Measurements from ENCODE around the gene TTC39C. TPM values are rescaled to one million over a fixed set of nuclear protein-coding genes. Genes with fewer than 3 reads are reported as not detected.

The TTC39C gene
- total and polyA plus RNA-seq, 2 of the 8 experiments (the other 6 are each of a cell fraction or from before 2014, with no cell fraction given), result 8.1 to 79.1 TPM

GRCh38 chr18:24095976-24096375 lies 81.4 kb downstream of the TTC39C start (continued):
- TF ChIP-seq POU5F1 (IDR thresholded peaks at IDR 0.05; ENCODE audit: low read depth, low read length) (no peak), YY1 (IDR thresholded peaks at IDR 0.05; ENCODE audit: low read depth, low read length) (no peak)

Measured in H1 (cell line).